Transverse colon (tissue), 4 donors: ENCODE results near the gene P4HTM. TPM values are rescaled to one million over a fixed set of nuclear protein-coding genes. Genes with fewer than 3 reads are reported as not detected.
A peak's percentile ranks its signal among the peaks of the same experiment; 100 is the strongest.

Source experiments
- DNase-seq: peaks from one replicate; pipeline ENCODE4 v3.0.0-alpha.2; 2019
- H3K27ac ChIP-seq, 4 donors: fragments of 200-600 bp; sonication (generic); 2 replicates each; pipeline ENCODE4 v1.5.1; 2016 to 2018; ENCODE audit warnings: inconsistent platforms in 4 of 4
- H3K27me3 ChIP-seq: fragments of 200-600 bp; sonication (generic); 2 replicates; pipeline ENCODE4 v1.5.1; 2017; ENCODE audit warnings: inconsistent platforms
- H3K36me3 ChIP-seq, 4 donors: fragments of 200-600 bp; sonication (generic); 2 replicates each; pipeline ENCODE4 v1.5.1; 2017 to 2019; ENCODE audit warnings: inconsistent platforms in 4 of 4
- H3K4me1 ChIP-seq, 4 donors: fragments of 200-600 bp; sonication (generic); 2 replicates each; pipeline ENCODE4 v1.5.1; 2017 to 2020; ENCODE audit warnings: inconsistent platforms in 4 of 4
- H3K4me3 ChIP-seq, 4 donors: fragments of 200-600 bp; sonication (generic); 1 replicate in 1 of 4; 2 replicates in 3 of 4; pipeline versions ENCODE4 v1.5.1 to v1.6.1; 2017 to 2019; ENCODE audit warnings: inconsistent platforms in 4 of 4
- H3K9me3 ChIP-seq, 2 donors: fragments of 200-600 bp; sonication (generic); 2 replicates each; pipeline ENCODE4 v1.5.1; 2017 to 2019; ENCODE audit warnings: inconsistent platforms in 2 of 2
- CTCF ChIP-seq, 5 experiments: fragments of 200-600 bp in 3 of 5; fragments of 450-650 bp in 2 of 5; sonication (generic) in 3 of 5; IDR thresholded peaks; 1 replicate in 2 of 5; 2 replicates in 3 of 5; pipeline ENCODE4 v1.5.1; 2016 to 2017; ENCODE audit warnings: antibody characterized with exemption in 5 of 5, inconsistent platforms in 3 of 5, mild to moderate bottlenecking in 2 of 5, moderate library complexity in 1 of 5
- EP300 ChIP-seq: sonication (generic); formaldehyde crosslinking; IDR thresholded peaks from one replicate; pipeline ENCODE4 v1.6.1; 2017; ENCODE audit warnings: antibody characterized with exemption, low read depth
- POLR2A ChIP-seq: fragments of 450-650 bp; IDR thresholded peaks from one replicate; pipeline ENCODE4 v1.6.1; 2016; ENCODE audit warnings: antibody characterized with exemption, mild to moderate bottlenecking, moderate library complexity
- POLR2AphosphoS5 ChIP-seq, 3 donors: sonication (generic); formaldehyde crosslinking; IDR thresholded peaks; one replicate each; pipeline ENCODE4 v1.6.1; 2016; ENCODE audit warnings: antibody characterized with exemption in 3 of 3
- WGBS, 2 donors: methylation state at CpG; one replicate each; pipeline ENCODE4 v1.1.5; 2018; ENCODE audit warnings: low coverage in 1 of 2; 5-methylcytosine and 5-hydroxymethylcytosine counted together
- in situ Hi-C, 4 donors: fragments of 200-750 bp; cut with MboI; loops; one replicate each; pipeline versions ENCODE4 v1.15.0 to v1.15.1; 2017; ENCODE audit warnings: low sequenced_read_pairs in 3 of 4, low pct_ligation_motif_present in 1 of 4, low pct_unique_long_range_greater_than_20kb in 1 of 4
- intact Hi-C: fragments of 100-400 bp; cut with DNase I; formaldehyde crosslinking; loops from one replicate; pipeline ENCODE4 v1.15.1; 2023; ENCODE audit warnings: low total_unique reads
- total RNA-seq, 4 donors: library from RNA; depleted of rRNA; stranded (reverse); fragments of >200 nt; gene quantifications; one replicate each; pipeline ENCODE4 v1.1.0, GENCODE V29; 2016

P4HTM gene
- total RNA-seq, 4 donors from 2014 or later = 43.4 to 100 (median 76.6) TPM

DNA sequence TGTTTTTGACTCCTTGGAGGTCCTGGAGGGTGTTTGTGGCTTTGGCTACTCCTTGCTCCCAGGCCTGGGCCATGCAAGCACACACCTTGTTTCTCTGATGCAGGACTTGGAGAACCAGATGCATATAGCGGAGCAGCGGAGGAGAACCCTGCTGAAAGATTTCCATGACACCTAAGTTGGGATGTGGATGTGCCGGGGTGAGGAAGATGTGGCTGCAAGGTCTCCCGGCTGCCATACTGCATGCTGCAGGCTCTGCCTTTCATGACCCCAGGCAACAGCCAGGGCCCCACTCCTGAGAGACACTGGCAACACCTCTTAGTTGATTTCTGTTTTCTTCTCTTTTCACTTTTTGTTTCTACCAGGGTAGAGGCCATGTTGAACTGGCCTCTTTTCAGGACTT lies 6.9 kb upstream of the P4HTM start:
- TF ChIP-seq POLR2A (no peak), CTCF (IDR thresholded peaks at IDR 0.05) (no peak), EP300 (no peak), POLR2AphosphoS5 (IDR thresholded peaks at IDR 0.05) (no peak)

GRCh38 chr3:48984663-48985062 lies 5.4 kb upstream of the P4HTM start:
- Histone ChIP-seq H3K36me3 (peaks cover 0 to 32% (median 9%) of the 10 kb centered on the region in 4 donors), H3K4me3 (no peak overlapping the region), H3K9me3 (no peaks in the 10 kb centered on the region), H3K27me3 (no peaks in the 10 kb centered on the region), H3K27ac (no peak overlapping the region), H3K4me1 (peaks cover 8 to 23% (median 10%) of the 10 kb centered on the region in 4 donors)
- TF ChIP-seq POLR2A = no peak
- TF ChIP-seq POLR2AphosphoS5 (IDR thresholded peaks at IDR 0.05) = no peak
- TF ChIP-seq EP300 = no peak
- TF ChIP-seq CTCF (IDR thresholded peaks at IDR 0.05) = no peak
- intact Hi-C loops = no loop called here
- in situ Hi-C loops = no loop called here
- DNase-seq = no peak

More for the DNA sequence above, 6.9 kb upstream of the P4HTM start:
- Histone ChIP-seq H3K27me3 (no peaks in the 10 kb centered on the region), H3K4me1 (peaks cover 0 to 7% (median 2%) of the 10 kb centered on the region in 4 donors), H3K27ac (no peak overlapping the region), H3K36me3 (peaks cover 0 to 37% (median 12%) of the 10 kb centered on the region in 4 donors), H3K4me3 (no peak overlapping the region), H3K9me3 (no peaks in the 10 kb centered on the region)
- in situ Hi-C loops (no loop called here), intact Hi-C loops (no loop called here)
- DNase-seq = no peak
- 100% methylated on average over 4 of the region's 4 CpGs; no CpG with 5 or more reads in 1 of the 2 donors for WGBS, 2 donors

GRCh38 chr3:48985831-48986376 lies 4.1 kb upstream of the P4HTM start:
- WGBS, 2 donors = 94 to 100% methylated on average over 3 to 7 of the region's 7 CpGs
- Histone ChIP-seq H3K4me3 (no peak overlapping the region), H3K36me3 (peaks cover 0 to 21% (median 4%) of the 10 kb centered on the region in 4 donors), H3K27ac (no peak overlapping the region), H3K27me3 (no peaks in the 10 kb centered on the region), H3K4me1 (peaks cover 8 to 23% (median 13%) of the 10 kb centered on the region in 4 donors), H3K9me3 (no peaks in the 10 kb centered on the region)
- intact Hi-C loops (no loop called here), in situ Hi-C loops (no loop called here)
- TF ChIP-seq POLR2A (no peak), CTCF (IDR thresholded peaks at IDR 0.05) (no peak), EP300 (no peak), POLR2AphosphoS5 (IDR thresholded peaks at IDR 0.05) (no peak)
- no peak for DNase-seq

GRCh38 chr3:48989126-48989795 lies 780 bp upstream of the P4HTM start:
- DNase-seq = no peak
- H3K27ac ChIP-seq = peak overlapping the region; percentile 90 to 95 (median 92)
- TF ChIP-seq POLR2A (no peak), POLR2AphosphoS5 (IDR thresholded peaks at IDR 0.05) (no peak), CTCF (IDR thresholded peaks at IDR 0.05) (no peak), EP300 (no peak)
- no peaks in the 10 kb centered on the region for H3K27me3 ChIP-seq
- H3K9me3 ChIP-seq = no peaks in the 10 kb centered on the region
- 4% methylated on average over 18 of the region's 21 CpGs; no CpG with 5 or more reads in 1 of the 2 donors for WGBS, 2 donors
- in situ Hi-C loops = no loop called here
- peak overlapping the region; percentile 53 to 98 (median 87) for H3K4me3 ChIP-seq
- H3K36me3 ChIP-seq = peaks cover 0 to 8% (median 0%) of the 10 kb centered on the region in 4 donors
- H3K4me1 ChIP-seq = peaks cover 17 to 35% (median 23%) of the 10 kb centered on the region in 4 donors
- intact Hi-C loops = no loop called here
